ENCODE data around the gene INTS1.

Gene INTS1

GRCh38 chr7:1479287-1479686 lies 24.9 kb downstream of the INTS1 start:
- no peak for DNase-seq
- Histone ChIP-seq H3K27me3 (no peaks in the 10 kb centered on the region), H3K4me1 (no peaks in the 10 kb centered on the region), H3K4me3 (ENCODE audit: low read depth, low read length) (no peak overlapping the region), H3K9me3 (no peaks in the 10 kb centered on the region), H3K36me3 (peaks cover 69% of the 10 kb centered on the region)
- TF ChIP-seq CTCF (IDR thresholded peaks at IDR 0.05; ENCODE audit: low read depth, low read length), result no peak

- H3K27me3 ChIP-seq, result no peaks in the 10 kb centered on the region
- no peaks in the 10 kb centered on the region for H3K4me1 ChIP-seq
- no peaks in the 10 kb centered on the region for H3K9me3 ChIP-seq
- H3K4me3 ChIP-seq (ENCODE audit: low read depth, low read length), result no peak overlapping the region
- no peak for DNase-seq
- H3K36me3 ChIP-seq, result peaks cover 65% of the 10 kb centered on the region
- no peak for TF ChIP-seq CTCF (IDR thresholded peaks at IDR 0.05; ENCODE audit: low read depth, low read length)
Observed at GRCh38 chr7:1478480-1478879, 25.7 kb downstream of the INTS1 start.

GRCh38 chr7:1476859-1477258 lies 27.3 kb downstream of the INTS1 start:
- no peak overlapping the region for H3K4me3 ChIP-seq (ENCODE audit: low read depth, low read length)
- H3K4me1 ChIP-seq, result no peaks in the 10 kb centered on the region
- H3K36me3 ChIP-seq, result peaks cover 64% of the 10 kb centered on the region
- H3K9me3 ChIP-seq, result no peaks in the 10 kb centered on the region
- H3K27me3 ChIP-seq, result no peaks in the 10 kb centered on the region
- TF ChIP-seq CTCF (IDR thresholded peaks at IDR 0.05; ENCODE audit: low read depth, low read length), result no peak
- no peak for DNase-seq

- Histone ChIP-seq H3K4me1 (no peaks in the 10 kb centered on the region), H3K27me3 (no peaks in the 10 kb centered on the region), H3K36me3 (peaks cover 67% of the 10 kb centered on the region), H3K9me3 (no peaks in the 10 kb centered on the region), H3K4me3 (ENCODE audit: low read depth, low read length) (no peak overlapping the region)
- no peak for TF ChIP-seq CTCF (IDR thresholded peaks at IDR 0.05; ENCODE audit: low read depth, low read length)
- no peak for DNase-seq
Observed at GRCh38 chr7:1475991-1476390, 28.2 kb downstream of the INTS1 start.

GRCh38 chr7:1475393-1475792 lies 28.8 kb downstream of the INTS1 start:
- H3K4me3 ChIP-seq (ENCODE audit: low read depth, low read length), result no peak overlapping the region
- H3K27me3 ChIP-seq, result no peaks in the 10 kb centered on the region
- no peaks in the 10 kb centered on the region for H3K9me3 ChIP-seq
- no peak for TF ChIP-seq CTCF (IDR thresholded peaks at IDR 0.05; ENCODE audit: low read depth, low read length)
- no peak for DNase-seq
- peaks cover 69% of the 10 kb centered on the region for H3K36me3 ChIP-seq
- no peaks in the 10 kb centered on the region for H3K4me1 ChIP-seq

GRCh38 chr7:1474736-1475135 lies 29.5 kb downstream of the INTS1 start:
- Histone ChIP-seq H3K4me1 (peaks cover 3% of the 10 kb centered on the region; the same call in 1 of the 2 replicates), H3K36me3 (peaks cover 69% of the 10 kb centered on the region), H3K4me3 (ENCODE audit: low read depth, low read length) (no peak overlapping the region), H3K27me3 (no peaks in the 10 kb centered on the region), H3K9me3 (no peaks in the 10 kb centered on the region)
- DNase-seq, result no peak
- TF ChIP-seq CTCF (IDR thresholded peaks at IDR 0.05; ENCODE audit: low read depth, low read length), result no peak
